DMS53 (cell line): ENCODE measurements around the gene ATXN1.

Source experiments
- DNase-seq: peaks from one replicate; lab custom pipeline; 2025; lab: John Stamatoyannopoulos, UW

ATXN1 gene

DNA sequence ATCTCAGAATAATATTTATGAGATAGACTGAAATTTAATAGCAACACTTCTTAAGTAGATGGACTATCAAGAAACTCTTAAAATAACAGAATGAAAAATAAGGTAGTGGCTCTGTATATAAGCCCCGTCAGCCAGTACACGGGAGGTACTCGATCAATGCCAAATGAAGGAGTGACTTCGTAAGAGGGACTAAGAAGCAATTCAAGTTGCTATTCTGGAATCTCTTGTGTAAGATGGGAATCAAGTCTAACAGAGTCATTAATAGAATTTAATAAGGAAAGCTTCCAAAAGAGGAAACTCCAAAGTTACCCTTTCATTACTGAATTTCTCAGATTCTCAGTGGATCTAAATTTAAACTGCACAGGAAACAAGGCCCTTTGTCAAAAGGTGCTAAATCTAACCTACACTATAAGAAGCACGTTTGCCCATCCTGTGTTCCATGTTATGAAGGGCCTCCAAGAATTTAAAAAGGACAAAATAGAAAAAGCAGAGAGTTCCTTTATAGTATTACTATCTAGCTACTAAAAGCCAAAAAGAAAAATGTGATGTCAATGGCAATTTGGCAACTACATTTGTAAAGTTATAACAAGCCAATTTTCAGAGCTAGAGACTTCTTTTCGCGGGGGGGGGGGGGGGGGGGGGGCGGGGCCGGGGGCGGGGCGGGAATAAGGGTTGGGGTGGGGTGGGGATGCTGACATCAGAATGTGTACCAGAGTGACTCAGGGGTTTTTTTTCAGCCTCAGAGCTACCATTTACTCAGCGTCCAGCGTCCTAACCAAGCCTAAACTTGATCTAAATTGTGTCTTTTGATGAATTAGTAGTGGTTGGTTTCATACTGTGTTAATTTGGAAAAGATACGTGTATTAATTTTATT, 322.3 kb downstream of the ATXN1 start:
- peak; percentile 11 for DNase-seq

GRCh38 chr6:16437984-16438383, 323.3 kb downstream of the ATXN1 start:
- DNase-seq: no peak

GRCh38 chr6:16437095-16437494, 324.2 kb downstream of the ATXN1 start:
- no peak for DNase-seq

DNA sequence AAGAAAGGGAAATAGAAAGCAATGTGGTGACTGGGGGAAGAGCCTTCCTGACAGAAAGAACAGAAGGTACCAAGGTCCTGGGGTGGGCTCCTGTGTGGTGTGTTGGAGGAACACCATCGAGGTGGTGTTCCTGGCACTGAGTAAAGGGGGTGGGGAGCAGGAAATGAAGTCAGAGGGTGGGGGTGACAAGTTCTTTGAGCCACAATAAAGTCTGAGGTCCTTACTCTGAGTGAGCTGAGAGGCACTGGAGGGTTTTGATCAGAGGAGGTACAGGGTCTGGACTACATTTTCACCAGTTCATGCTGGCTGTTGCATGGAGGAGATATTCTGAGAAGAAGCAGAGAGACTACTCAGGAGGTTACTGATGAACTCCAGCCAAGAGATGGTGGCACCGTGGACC, 324.7 kb downstream of the ATXN1 start:
- no peak for DNase-seq

GRCh38 chr6:16434885-16435284, 326.4 kb downstream of the ATXN1 start:
- DNase-seq: no peak

DNA sequence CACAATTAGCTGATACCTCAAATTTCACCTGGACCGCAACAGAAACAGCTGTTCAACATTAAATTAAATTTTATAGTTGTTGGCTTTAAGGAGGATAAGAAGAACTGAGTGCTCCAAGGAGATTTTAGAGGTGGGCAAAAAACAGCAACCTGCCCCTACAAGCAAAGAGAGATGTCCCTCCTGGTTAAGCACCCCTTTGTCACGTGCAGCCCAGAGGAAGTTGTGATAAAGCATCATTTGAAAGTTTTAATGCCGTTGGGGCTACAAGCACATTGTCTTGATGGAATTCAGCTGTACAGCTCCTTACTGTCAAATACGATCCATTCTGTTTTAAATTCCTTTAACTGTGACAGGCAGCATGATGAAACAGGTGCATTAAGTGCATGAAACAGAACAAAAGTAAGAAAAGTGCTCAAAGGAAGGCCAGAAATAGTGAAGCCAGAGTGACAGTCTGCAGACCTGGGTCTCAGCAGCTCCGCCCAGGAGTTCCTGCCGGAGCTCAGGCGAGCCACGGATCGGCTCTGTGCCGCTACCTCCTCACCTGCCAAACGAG, 327.8 kb downstream of the ATXN1 start:
- no peak for DNase-seq

GRCh38 chr6:16432075-16433032, 328.9 kb downstream of the ATXN1 start:
- DNase-seq: no peak

DNA sequence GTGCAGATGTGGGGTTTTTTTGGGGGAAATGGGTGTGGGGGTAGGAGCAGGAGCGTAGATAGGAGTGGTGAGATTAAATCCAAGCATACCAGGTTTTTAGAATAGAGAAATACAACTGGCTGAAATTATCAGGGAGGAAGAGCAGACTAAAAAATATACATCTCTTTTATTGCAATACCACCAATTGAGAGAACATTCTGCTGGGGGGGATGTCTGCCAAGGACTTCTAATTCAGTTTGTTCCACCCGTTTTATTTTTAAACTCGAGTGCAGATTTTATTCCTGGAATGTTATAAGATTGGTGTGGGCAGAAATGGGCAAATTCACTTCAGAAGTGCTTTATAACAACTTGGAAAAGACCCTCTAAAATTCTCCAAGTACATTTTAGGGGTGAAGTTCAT, 330.2 kb downstream of the ATXN1 start:
- no peak for DNase-seq

DNA sequence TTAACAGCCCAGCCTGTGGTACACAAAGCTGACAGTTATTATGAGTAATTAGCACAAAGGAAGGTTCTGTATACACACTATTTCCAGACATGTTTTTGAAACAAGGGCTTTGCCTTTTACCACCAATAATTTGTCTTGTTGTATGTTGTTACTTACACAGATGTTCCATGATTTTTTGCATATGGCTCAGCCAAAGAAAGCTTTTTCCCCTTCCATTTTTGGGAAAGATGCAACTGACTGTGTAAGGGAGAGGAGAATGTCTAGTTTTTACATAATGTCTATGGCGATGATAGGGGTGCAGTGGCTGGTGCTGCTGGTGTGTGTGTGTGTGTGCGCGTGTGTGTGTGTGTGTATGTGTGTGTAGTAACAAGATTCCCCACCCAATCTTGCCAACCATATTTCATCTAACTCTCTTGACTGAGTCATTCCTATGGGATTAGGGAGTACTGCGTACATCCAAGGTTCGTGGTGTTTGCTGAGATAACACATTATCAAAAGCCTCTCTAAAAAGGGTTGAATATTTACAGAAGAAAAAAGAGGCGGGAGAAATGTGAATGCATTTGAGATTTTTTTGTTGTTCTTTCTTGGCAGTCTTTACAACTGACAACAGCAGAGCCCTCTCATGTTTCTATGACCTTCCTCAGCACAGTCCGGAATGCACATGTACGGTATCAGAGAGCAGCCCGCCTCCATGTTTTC, 330.7 kb downstream of the ATXN1 start:
- no peak for DNase-seq

- no peak for DNase-seq
Measured at GRCh38 chr6:16429669-16430068, 331.6 kb downstream of the ATXN1 start.

DNA sequence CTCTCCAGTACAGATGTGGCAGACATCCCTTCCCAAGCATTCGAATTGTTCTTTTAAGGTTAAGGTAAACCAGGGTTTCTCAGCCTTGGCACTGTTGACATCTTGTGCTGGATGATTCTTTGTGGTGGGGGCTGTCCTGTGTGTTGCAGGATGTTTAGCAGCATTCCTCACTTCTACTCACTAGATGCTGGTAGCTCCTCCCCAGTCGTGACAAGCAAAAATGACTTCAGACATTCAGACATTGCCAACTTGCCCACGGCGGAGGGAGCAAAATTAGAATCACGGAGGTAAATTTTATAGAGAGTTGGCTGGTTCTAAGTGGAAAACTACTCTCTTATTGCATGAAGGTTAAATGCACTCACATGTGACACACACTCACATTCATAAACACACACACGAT, 334.1 kb downstream of the ATXN1 start:
- no peak for DNase-seq

GRCh38 chr6:16425881-16426615, 335.2 kb downstream of the ATXN1 start:
- no peak for DNase-seq

- DNase-seq: no peak
Measured at GRCh38 chr6:16421462-16421960, 339.7 kb downstream of the ATXN1 start.

- no peak for DNase-seq
Measured at GRCh38 chr6:16420715-16421461, 340.4 kb downstream of the ATXN1 start.

DNA sequence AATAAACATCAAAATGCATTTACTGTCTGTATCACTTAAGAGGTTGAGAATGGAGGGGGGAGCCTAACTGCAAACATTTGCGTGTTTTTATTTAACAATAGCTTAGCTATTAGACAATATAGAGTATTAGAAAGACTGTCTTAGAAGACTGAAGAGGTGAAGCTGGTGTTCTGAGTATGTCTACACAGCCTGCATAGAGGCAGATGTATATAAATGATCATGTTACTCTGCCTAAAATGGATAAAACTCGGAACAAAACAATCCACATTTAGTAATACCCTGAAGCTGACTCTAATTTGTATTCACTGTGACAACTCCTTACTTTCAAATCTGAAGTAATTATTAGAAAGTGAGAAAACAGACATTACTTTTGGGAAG, 340.9 kb downstream of the ATXN1 start:
- DNase-seq: no peak

DNA sequence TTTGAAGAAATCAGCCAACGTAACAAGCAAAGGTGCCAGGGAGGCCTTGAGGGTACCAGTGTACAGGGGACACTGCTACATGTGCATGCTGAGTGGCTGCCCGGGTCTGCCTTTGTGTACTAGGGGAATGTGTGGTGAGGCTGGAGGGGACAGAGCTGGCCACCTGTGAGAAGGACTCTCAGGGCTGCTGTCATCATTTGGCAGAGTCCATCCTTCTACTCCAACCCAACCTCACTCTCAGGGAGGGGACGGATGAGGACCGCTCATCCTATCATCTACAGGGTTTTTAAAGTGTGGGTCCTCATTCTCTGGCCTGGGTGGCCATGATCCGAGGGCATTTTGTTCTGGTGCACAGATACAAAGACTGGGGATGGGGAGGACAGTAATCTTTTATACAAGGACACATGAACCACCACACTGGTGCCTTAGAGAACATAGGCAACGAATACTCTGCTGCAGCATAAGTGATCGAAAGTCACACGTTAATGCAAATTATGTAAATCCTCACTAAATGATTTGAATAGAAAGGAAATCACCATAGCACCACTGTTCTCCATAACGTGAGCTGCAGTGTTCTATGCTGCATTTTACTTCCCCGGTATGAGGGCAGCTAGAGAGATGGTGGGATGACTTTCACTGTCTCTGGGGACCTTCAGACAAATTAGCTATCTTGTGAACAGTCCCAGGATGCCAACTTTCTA, 341.5 kb downstream of the ATXN1 start:
- DNase-seq: no peak

DNA sequence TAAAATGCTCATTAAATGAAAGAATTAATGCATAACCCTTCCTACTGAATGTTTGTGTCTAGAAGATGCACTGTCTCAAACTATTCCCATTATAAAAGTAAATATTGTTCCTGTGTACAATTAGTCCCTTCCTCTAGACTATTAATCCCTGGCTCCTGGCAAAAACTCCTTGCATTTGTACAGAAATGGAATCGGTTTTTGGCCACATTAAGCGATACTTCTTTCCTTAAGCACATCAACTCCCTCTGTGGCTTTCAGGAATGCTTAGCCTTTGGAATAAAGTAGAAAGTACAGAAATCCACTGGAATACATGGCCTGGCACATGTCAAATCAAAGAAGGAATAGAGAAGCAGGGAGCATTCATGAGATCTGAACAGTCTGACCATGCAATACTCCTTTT, 343.1 kb downstream of the ATXN1 start:
- DNase-seq: no peak

- no peak for DNase-seq
Measured at GRCh38 chr6:16415677-16416076, 345.6 kb downstream of the ATXN1 start.

DNA sequence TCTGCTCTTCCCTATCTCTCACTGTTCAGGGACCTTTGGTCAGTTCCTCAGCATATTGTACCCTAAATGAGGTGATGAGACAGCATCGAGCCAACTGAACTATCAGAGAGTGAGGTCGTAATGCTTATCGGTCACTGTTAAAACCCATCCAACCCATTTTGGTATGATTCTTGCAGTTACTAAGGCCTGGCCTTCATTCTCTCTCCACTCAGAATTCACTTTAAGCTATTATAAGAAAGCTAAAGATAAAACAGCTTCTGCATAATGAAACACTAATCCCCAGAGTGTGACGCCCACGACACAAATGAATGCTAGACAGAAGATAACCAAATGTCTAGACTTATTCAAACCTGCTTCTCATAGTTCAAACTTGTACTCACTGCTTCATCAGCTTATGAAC, 347.1 kb downstream of the ATXN1 start:
- no peak for DNase-seq

- no peak for DNase-seq
Measured at GRCh38 chr6:16413399-16413798, 347.9 kb downstream of the ATXN1 start.
